Dermis microvascular lymphatic vessel endothelial cell (primary cell): Measurements from ENCODE around the gene ACHE. TPM values are rescaled to one million over a fixed set of nuclear protein-coding genes. Genes with fewer than 3 reads are reported as not detected.
A peak's percentile ranks its signal among the peaks of the same experiment; 100 is the strongest.

Experiments used
- DNase-seq, 2 donors: peaks; one replicate each; pipeline versions ENCODE4 v3.0.0 to v3.0.0-alpha.2; 2010; ENCODE audit warnings: low read depth in 2 of 2
- total RNA-seq: library from RNA; depleted of rRNA; stranded (reverse); fragments of >200 nt; gene quantifications from 2 replicates; pipeline ENCODE4 v1.2.1, GENCODE V29; 2014

ACHE gene
- total RNA-seq, 1 donor from 2014 or later = 1.2 TPM

GRCh38 chr7:100896732-100897608 is 1.3 kb upstream of the ACHE start:
- no peak for DNase-seq

DNA sequence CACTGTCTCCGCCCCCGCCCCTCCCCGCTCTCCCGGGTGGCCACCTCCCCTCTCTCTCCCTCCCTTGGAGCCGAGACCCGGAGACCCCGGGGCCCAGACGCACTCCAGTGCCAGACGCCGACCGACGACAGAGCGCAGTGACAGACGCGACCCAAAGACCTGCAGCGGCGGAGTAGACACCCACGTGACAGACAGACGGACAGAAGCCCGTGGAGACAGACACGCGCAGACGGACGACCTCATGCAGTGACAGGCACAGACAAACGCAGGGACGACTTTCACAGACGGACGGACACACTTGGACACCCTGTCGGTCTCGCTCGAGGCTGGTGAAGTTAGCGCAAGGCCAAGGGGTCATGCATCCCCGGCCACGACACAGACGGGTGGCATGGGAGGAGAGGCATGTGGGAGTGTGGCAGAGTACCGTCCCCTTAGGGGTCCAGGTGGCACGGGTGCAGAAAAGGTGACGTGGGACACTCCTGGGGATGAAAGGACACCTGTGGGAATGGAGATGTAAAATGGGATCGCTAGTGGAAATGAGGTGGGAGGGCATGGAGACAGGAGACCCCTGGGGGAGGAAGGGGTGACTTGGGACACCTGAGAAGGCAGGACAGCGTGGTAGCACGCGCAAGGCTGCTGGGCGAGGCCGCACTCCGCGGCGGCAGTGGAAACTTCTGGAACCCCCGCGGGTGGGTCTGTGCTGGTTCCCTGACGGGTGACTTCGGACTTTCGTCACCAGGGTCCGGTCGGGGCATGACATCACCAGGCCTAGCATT is 456 bp upstream of the ACHE start:
- no peak for DNase-seq

- peak in 1 of 2 donors; percentile 34 for DNase-seq
Observed at GRCh38 chr7:100894860-100895700, 608 bp downstream of the ACHE start.

DNA sequence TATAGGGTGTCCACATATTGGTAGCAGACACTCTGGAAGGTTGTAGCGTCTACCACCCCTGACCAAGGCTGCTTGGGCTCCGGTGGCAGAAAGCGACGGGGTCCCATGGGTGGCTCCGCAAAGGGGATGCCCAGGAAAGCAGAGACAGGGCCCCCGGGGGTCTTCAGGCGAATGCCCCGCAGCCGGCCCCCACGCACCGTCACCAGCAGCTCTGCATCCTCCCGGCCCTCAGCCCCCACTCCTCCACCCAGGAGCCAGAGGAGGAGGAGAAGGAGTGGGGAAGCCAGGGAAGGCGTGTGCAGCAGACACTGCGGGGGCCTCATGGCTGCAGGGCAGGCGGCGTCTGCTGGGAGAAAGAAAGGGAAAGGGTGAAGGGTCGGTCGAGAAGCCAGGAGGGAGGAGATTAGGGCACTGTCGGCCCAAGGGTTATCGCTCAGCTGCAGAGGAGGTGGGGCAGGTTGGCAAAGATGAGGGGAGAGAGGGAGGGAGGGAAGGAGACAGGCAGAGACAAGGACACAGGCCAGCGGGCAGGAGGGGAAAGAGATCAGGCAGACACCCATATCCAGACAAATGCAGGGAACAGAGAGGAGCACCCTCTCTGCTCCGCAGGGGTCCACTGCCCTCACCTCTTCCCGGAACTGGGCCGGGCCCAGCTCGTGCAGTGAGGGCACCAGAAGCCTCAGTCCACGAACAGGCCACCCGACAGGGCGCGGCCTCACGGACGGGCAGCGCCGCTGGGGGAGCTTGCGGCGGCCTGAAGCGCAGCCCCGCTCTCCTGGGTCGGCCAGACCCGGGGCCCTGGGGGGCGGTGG is 1.6 kb downstream of the ACHE start:
- DNase-seq = no peak

DNA sequence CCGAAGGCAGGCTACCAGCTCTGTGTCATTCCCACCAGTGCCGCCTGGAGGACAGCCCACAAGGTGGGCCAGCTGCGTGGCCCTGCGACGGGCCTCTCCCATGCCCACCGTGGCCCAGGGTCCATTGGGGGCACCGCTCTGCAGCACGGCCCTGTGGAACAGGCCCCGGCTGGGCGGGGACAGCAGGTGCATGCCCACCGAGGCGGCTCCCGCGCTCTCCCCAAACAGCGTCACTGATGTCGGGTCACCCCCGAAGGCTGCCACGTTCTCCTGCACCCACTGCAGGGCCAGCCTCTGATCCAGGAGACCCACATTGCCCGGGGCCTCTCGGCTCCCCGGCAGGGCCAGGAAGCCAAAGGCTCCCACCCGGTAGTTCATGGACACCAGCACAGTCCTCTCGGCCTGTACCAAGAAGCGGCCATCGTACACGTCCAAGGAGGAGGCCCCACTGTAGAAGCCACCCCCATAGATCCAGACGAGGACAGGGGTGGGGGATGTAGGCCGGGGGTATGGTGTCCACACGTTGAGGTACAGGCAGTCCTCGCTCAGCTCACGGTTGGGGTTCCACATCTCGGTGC is 2.3 kb downstream of the ACHE start:
- DNase-seq = no peak

- no peak for DNase-seq
Observed at GRCh38 chr7:100892364-100893317, 3.0 kb downstream of the ACHE start.

DNA sequence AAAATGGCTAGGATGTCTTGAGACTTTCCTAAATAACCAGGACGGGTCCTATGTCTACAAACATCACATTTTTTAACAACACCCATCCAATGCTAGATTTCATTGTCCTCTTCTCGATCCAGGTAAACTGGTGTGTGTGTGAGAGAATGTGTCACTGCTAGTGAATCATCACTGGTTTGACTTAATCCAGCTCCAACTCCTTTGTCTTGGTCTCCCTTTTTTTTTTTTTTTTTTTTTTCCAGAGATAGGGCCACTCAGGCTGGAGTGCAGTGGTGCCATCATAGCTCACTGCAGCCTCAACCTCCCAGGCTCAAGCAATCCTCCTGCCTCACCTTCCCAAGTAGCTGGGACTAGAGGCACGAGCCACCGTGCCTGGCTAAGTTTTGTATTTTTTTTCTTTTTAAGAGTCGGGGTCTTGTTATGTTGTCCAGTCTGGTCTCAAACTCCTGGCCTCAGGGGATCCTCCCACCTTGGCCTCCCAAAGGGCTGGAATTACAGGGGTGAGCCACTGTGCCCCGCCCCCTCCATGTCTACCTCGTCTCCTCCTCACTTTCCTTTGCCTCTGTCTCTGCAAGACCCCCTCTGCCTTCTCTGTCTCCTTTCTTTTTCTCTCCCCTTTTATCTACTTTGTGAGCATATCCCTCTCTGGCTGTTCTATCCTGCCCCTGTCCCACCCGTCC is 4.0 kb downstream of the ACHE start:
- no peak for DNase-seq

GRCh38 chr7:100890653-100891567 is 4.8 kb downstream of the ACHE start:
- DNase-seq = no peak

DNA sequence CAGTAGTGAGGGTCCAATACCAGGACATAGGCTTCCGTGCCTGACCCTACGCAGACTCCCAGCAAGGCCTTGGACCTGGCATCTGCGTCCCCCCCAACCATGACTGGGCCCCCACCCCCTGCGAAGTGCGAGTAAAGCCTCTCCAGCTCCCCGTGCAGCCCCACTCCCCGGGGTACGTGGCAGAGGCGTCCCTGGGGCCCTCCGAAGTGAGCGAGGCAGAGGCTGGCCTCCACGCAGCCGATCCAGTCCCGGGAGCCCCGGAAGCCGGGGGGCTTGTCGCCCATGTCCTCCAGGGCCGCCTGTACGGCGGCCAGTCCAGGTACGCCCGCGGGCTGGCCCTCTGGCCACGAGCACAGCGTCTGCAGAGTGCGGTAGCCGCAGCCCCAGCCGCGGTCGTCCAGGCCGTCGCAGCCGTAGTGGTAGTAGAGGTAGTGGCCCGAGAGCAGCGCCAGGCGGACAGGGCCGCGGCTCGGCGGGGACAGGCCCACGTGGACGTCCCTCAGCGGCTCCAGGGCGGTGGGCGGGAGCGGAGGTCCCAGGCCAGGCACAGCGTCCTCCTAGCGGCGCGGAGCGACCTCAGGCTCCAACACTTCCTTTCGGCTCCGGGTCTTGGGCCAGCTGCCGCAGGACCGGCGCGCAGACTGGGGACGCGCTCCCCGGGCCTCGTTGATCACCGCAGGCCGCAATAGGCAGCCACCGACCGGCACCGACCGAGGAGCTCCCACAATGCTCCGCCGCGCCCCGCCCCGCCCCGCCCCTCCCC is 6.5 kb downstream of the ACHE start, which contains the start of gene UFSP1:
Gene UFSP1 (minus strand): TSS at position 728 of the 763 bp plus-strand sequence. CDS start 444 bp downstream, at position 284.
- DNase-seq = no peak

DNA sequence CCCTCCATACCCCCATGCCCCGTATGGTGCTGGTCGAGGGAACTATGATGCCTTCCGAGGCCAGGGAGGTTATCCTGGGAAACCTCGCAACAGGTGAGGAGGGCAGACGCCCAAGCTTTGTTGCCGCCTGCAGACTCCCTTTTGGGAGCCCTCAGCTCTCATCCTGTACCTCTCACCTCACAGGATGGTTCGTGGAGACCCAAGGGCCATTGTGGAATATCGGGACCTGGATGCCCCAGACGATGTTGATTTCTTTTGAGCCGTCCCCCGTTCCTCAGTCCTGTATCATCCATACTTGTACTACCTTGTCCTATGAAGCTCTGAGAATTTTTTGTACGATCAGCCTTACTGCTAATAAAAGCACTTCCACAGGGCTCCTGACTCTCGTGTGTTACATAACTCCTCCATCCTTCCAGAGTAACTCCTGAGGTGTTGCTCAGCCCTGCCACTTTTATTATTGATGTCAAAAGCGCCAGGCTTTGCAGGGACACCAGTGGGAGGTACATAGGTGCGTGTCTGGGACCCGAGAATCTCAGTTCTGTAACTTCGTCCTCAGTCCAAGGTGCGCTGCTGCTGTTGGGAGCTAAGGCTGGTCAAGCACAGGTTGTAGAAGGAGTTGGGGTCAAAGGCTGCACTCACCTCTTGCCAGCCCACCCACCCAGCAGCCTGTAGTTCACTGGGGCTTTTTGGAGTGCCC is 7.2 kb downstream of the ACHE start:
- no peak for DNase-seq

- DNase-seq = peak in 1 of 2 donors; percentile 79
Observed at GRCh38 chr7:100887516-100888290, 8.0 kb downstream of the ACHE start.

DNA sequence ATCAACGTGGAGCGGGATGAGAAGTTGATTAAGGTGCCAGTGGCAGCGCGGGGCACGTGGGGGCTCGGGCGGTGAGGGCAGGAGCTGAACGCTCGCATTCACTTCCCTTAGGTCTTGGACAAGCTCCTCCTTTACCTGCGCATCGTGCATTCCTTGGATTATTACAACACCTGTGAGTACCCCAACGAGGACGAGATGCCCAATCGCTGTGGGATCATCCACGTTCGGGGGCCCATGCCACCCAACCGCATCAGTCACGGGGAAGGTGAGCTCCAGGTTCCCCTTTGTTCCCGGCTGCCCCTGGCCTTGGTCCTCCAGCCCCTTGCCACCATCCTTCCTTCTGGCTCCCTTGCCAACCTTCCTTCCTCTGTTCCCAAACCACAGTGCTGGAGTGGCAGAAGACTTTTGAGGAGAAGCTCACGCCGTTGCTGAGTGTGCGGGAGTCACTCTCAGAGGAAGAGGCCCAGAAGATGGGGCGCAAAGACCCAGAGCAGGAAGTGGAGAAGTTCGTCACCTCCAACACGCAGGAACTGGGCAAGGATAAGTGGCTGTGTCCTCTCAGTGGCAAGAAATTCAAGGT is 8.7 kb downstream of the ACHE start:
- no peak for DNase-seq

GRCh38 chr7:100886142-100886935 is 9.3 kb downstream of the ACHE start:
- DNase-seq = no peak
